Measurements from ENCODE around the gene LRMDA.

DNA sequence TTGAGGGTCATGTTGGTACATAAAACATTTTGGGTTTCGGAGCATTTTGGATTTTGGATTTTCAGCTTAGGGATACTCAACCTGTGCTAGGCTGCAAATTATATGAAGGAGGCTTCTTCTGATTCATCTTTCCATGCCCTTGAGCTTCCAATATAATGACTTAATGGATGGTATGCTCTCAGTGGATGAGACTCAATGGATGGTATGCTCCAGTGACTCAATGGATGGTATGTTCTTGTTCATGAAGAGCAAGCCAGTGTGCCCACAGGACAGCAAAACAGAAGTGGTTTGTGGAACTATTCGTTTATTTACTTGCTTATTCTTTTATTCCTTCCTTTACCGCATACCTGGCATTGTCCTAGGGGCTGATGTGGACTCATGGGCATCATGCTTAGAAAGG, 969.6 kb downstream of the LRMDA start:
- TF ChIP-seq POLR2A (IDR thresholded peaks at IDR 0.05) = no peak
- no peak for TF ChIP-seq CTCF (IDR thresholded peaks at IDR 0.05)
- no peak for TF ChIP-seq EP300 (IDR thresholded peaks at IDR 0.05; ENCODE audit: low read depth)

Data from transverse colon (tissue), 3 donors.